ENCODE data around the gene RHBG. TPM values are rescaled to one million over a fixed set of nuclear protein-coding genes. Genes with fewer than 3 reads are reported as not detected.
"Not testable (repeated sequence)": the region's sequence is repeated elsewhere in the genome, so short reads cannot be mapped to it uniquely, and the experiment has no call there.

The RHBG gene
- polyA plus RNA-seq, 3 donors, result 0.08 TPM; not detected in 2

- 89 to 100% (median 90%) methylated on average over 2 of the region's 2 CpGs for WGBS, 3 donors
Observed at GRCh38 chr1:156357977-156358376, 11.0 kb upstream of the RHBG start.

GRCh38 chr1:156358641-156359040 lies 10.4 kb upstream of the RHBG start:
- H3K27ac ChIP-seq (ENCODE audit: low read depth, low read length), result no peak overlapping the region
- 87 to 95% (median 92%) methylated on average over 1 of the region's 1 CpG for WGBS, 3 donors

More at GRCh38 chr1:156357977-156358376, 11.0 kb upstream of the RHBG start:
- H3K27ac ChIP-seq (ENCODE audit: low read depth, low read length), result no peak overlapping the region

GRCh38 chr1:156359249-156359648 lies 9.8 kb upstream of the RHBG start:
- no peak overlapping the region for H3K27ac ChIP-seq (ENCODE audit: low read depth, low read length)
- WGBS, 3 donors, result 85 to 92% (median 91%) methylated on average over 3 of the region's 3 CpGs

- no peak overlapping the region for H3K27ac ChIP-seq (ENCODE audit: low read depth, low read length)
- 36 to 40% (median 36%) methylated on average over 6 of the region's 6 CpGs for WGBS, 3 donors
Observed at GRCh38 chr1:156359973-156360372, 9.0 kb upstream of the RHBG start.

- no peak overlapping the region for H3K27ac ChIP-seq (ENCODE audit: low read depth, low read length)
- 83 to 93% (median 90%) methylated on average over 11 of the region's 11 CpGs for WGBS, 3 donors
Observed at GRCh38 chr1:156360534-156360933, 8.5 kb upstream of the RHBG start.

GRCh38 chr1:156365754-156366153 lies 3.3 kb upstream of the RHBG start:
- no peak overlapping the region for H3K27ac ChIP-seq (ENCODE audit: low read depth, low read length)

GRCh38 chr1:156366378-156367166 lies 2.4 kb upstream of the RHBG start:
- 84 to 94% (median 87%) methylated on average over 5 of the region's 5 CpGs for WGBS, 3 donors
- no peak overlapping the region for H3K27ac ChIP-seq (ENCODE audit: low read depth, low read length)

GRCh38 chr1:156367383-156368156 lies 1.4 kb upstream of the RHBG start:
- WGBS, 3 donors, result 79 to 84% (median 82%) methylated on average over 9 of the region's 9 CpGs
- no peak overlapping the region for H3K27ac ChIP-seq (ENCODE audit: low read depth, low read length)

- no peak overlapping the region for H3K27ac ChIP-seq (ENCODE audit: low read depth, low read length)
- 76 to 90% (median 87%) methylated on average over 7 of the region's 7 CpGs for WGBS, 3 donors
Observed at GRCh38 chr1:156368157-156368658, 803 bp upstream of the RHBG start.

- WGBS, 3 donors, result 91 to 95% (median 94%) methylated on average over 10 of the region's 10 CpGs
Observed at GRCh38 chr1:156369685-156370286, 775 bp downstream of the RHBG start.

GRCh38 chr1:156371553-156372264 lies 2.7 kb downstream of the RHBG start:
- no peak overlapping the region for H3K27ac ChIP-seq (ENCODE audit: low read depth, low read length)
- WGBS, 3 donors, result 41 to 73% (median 49%) methylated on average over 7 of the region's 7 CpGs

More at GRCh38 chr1:156369685-156370286, 775 bp downstream of the RHBG start:
- H3K27ac ChIP-seq (ENCODE audit: low read depth, low read length), result not testable (repeated sequence)

GRCh38 chr1:156372265-156372586 lies 3.2 kb downstream of the RHBG start:
- H3K27ac ChIP-seq (ENCODE audit: low read depth, low read length), result no peak overlapping the region

GRCh38 chr1:156372876-156373275 lies 3.9 kb downstream of the RHBG start:
- 77 to 87% (median 81%) methylated on average over 4 of the region's 4 CpGs for WGBS, 3 donors
- H3K27ac ChIP-seq (ENCODE audit: low read depth, low read length), result no peak overlapping the region

GRCh38 chr1:156373546-156373945 lies 4.5 kb downstream of the RHBG start:
- no peak overlapping the region for H3K27ac ChIP-seq (ENCODE audit: low read depth, low read length)

- H3K27ac ChIP-seq (ENCODE audit: low read depth, low read length), result no peak overlapping the region
- 80 to 91% (median 83%) methylated on average over 2 of the region's 2 CpGs for WGBS, 3 donors
Observed at GRCh38 chr1:156376146-156376545, 7.1 kb downstream of the RHBG start.

- H3K27ac ChIP-seq (ENCODE audit: low read depth, low read length), result no peak overlapping the region
- WGBS, 3 donors, result 67 to 89% (median 69%) methylated on average over 18 to 20 of the region's 20 CpGs
Observed at GRCh38 chr1:156376958-156377919, 8.2 kb downstream of the RHBG start.

- WGBS, 3 donors, result 62 to 89% (median 81%) methylated on average over 6 of the region's 6 CpGs
- no peak overlapping the region for H3K27ac ChIP-seq (ENCODE audit: low read depth, low read length)
Observed at GRCh38 chr1:156378557-156378956, 9.5 kb downstream of the RHBG start.

Data from adipose tissue (tissue), 3 donors.